HFF-Myc (cell line): ENCODE measurements around the gene PPOX.

Experiments
- DNase-seq: peaks from one replicate; pipeline ENCODE4 v3.0.0-alpha.2; 2011; ENCODE audit warnings: low read depth; ENCODE audit errors: extremely low read depth
- H3K4me3 ChIP-seq: replicated peaks from 2 replicates; pipeline ENCODE4 v1.5.1; 2011; ENCODE audit warnings: low read depth, mild to moderate bottlenecking, control low read depth, low read length
- TF ChIP-seq, protein P1 (sequence below): IDR thresholded peaks from 2 replicates; pipeline ENCODE4 v1.5.1; 2012; ENCODE audit warnings: mild to moderate bottlenecking, low read depth, low read length, control low read depth; ENCODE audit errors: missing control alignments

Gene PPOX

DNA sequence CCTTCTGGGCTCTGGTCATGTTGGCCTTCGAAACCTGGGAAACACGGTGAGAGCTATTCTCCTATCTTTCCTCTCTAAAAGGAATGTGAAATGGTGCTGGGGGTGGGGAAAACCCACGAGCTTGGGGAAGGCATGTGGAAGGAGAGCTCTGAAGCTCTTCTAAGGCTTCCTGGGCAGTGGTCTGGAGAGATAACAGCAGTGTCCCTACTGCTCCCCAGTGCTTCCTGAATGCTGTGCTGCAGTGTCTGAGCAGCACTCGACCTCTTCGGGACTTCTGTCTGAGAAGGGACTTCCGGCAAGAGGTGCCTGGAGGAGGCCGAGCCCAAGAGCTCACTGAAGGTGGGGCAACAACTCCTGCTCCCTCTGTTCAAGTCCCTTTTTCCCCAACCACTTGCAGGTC is 4.2 kb upstream of the PPOX start:
- no peak for DNase-seq
- no peak overlapping the region for H3K4me3 ChIP-seq
- TF ChIP-seq, protein P1, sequence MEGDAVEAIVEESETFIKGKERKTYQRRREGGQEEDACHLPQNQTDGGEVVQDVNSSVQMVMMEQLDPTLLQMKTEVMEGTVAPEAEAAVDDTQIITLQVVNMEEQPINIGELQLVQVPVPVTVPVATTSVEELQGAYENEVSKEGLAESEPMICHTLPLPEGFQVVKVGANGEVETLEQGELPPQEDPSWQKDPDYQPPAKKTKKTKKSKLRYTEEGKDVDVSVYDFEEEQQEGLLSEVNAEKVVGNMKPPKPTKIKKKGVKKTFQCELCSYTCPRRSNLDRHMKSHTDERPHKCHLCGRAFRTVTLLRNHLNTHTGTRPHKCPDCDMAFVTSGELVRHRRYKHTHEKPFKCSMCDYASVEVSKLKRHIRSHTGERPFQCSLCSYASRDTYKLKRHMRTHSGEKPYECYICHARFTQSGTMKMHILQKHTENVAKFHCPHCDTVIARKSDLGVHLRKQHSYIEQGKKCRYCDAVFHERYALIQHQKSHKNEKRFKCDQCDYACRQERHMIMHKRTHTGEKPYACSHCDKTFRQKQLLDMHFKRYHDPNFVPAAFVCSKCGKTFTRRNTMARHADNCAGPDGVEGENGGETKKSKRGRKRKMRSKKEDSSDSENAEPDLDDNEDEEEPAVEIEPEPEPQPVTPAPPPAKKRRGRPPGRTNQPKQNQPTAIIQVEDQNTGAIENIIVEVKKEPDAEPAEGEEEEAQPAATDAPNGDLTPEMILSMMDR: no peak

DNA sequence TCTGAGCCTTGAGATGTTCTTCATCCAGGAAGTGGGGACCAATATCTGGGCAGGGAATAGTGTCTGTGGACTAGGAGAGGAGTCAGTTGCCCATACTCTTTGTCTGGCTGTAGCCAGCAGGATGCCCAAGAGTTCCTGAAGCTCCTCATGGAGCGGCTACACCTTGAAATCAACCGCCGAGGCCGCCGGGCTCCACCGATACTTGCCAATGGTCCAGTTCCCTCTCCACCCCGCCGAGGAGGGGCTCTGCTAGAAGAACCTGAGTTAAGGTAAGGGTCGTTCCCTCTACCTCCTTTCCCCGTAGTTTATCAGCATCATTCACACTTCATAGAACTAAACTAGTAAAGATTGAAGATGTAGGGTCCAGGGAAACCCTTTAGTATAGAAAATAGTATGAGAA is 3.4 kb upstream of the PPOX start:
- H3K4me3 ChIP-seq: no peak overlapping the region
- DNase-seq: no peak
- TF ChIP-seq, protein P1: no peak

DNA sequence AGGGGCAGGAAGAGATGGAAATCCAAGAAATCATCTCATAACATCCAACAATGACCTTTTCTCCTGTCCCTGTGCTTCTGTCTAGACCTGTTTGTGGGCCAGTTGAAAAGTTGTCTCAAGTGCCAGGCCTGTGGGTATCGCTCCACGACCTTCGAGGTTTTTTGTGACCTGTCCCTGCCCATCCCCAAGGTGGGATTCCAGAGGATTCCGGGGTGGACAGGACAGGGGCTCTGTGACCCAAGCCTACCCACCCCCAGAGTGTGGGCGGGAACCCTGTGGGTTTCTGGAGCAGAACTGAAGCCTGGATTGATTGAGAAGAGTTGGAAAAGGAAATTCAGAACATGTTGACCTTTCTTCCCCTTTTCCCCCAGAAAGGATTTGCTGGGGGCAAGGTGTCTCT is 2.4 kb upstream of the PPOX start:
- H3K4me3 ChIP-seq: no peak overlapping the region
- DNase-seq: no peak
- TF ChIP-seq, protein P1: no peak

DNA sequence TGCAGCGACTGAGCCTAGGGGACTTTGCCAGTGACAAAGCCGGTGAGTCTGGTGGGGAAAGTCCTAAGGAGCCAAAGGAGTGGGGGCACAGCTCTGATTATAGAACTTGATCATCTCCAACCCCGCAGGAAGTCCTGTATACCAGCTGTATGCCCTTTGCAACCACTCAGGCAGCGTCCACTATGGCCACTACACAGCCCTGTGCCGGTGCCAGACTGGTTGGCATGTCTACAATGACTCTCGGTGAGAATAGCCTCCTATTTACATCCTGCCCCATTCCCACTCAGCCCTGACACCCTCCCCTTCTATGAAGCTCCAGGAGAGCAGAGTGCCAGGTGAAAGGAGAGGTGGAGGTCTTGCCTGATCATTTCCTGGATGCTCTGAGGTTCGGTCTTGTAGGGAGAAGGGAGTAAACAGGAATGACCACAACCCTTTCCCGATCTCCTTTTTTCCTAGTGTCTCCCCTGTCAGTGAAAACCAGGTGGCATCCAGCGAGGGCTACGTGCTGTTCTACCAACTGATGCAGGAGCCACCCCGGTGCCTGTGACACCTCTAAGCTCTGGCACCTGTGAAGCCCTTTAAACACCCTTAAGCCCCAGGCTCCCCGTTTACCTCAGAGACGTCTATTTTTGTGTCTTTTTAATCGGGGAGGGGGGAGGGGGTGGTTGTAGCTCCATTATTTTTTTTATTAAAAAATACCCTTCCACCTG is 1.2 kb upstream of the PPOX start:
- TF ChIP-seq, protein P1: no peak
- no peak for DNase-seq
- peak overlapping the region; percentile 82 for H3K4me3 ChIP-seq

DNA sequence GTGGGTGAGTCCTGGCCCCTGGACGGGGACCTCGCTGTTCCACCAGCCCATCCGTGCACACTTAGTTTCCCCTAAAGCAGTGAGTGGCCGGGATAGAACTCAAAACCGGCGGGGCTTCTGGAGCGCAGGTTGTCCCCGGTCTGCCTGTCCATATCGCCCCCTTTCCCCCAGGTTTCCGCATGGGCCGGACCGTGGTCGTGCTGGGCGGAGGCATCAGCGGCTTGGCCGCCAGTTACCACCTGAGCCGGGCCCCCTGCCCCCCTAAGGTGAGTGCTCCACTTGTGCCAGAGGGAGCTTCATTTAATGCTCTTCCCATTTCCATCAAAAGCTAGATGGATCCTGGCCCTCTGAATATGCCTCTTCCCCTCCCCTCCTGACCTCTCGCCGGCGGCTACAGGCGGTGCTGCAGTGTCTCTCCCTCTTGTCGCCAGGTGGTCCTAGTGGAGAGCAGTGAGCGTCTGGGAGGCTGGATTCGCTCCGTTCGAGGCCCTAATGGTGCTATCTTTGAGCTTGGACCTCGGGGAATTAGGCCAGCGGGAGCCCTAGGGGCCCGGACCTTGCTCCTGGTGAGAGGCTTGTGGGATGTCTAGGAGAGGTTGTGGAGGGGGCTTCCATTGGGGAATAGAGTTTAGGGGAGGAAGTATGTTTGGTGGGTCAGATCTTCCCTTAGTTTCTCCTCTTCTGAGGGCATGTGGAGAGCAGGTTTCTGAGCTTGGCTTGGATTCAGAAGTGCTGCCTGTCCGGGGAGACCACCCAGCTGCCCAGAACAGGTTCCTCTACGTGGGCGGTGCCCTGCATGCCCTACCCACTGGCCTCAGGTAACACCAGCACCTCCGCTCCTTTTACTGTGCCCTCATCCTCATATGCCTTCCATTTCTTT is 683 bp downstream of the PPOX start:
- TF ChIP-seq, protein P1: no peak
- no peak for DNase-seq

DNA sequence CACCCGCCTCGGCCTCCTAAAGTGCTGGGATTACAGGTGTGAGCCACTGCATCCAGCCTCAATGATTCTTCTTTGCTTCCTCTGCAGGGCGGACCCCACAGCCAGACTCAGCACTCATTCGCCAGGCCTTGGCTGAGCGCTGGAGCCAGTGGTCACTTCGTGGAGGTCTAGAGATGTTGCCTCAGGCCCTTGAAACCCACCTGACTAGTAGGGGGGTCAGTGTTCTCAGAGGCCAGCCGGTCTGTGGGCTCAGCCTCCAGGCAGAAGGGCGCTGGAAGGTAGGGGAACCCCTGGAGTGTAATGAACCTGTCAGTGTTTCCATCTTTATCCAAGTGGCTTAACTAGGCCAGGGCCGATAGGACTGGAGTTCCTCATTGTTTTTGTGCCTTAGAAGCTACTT is 2.7 kb downstream of the PPOX start:
- H3K4me3 ChIP-seq: no peak overlapping the region
- TF ChIP-seq, protein P1: no peak
- DNase-seq: no peak

More for the DNA sequence above, 683 bp downstream of the PPOX start:
- H3K4me3 ChIP-seq: peak overlapping the region; percentile 82
